GM13976 (cell line): ENCODE measurements around the gene SNCA.

Source experiments
- DNase-seq: peaks from one replicate; pipeline ENCODE4 v3.0.0; 2012; ENCODE audit warnings: low spot score
- CTCF ChIP-seq: IDR thresholded peaks from 2 replicates; pipeline ENCODE4 v1.5.1; 2012; ENCODE audit warnings: borderline replicate concordance, mild to moderate bottlenecking; ENCODE audit not compliant: insufficient read depth; ENCODE audit errors: extremely low read depth, missing control alignments, control extremely low read depth
- in situ Hi-C: fragments of 300-500 bp; cut with MboI; formaldehyde crosslinking; loops from one replicate; pipeline ENCODE4 v1.12.0; 2022; ENCODE audit warnings: low sequenced_read_pairs, mixed read lengths, inconsistent platforms; ENCODE audit not compliant: unreplicated experiment

The SNCA gene

GRCh38 chr4:89685690-89686089 is 151.3 kb downstream of the SNCA start:
- in situ Hi-C loops: no loop called here
- no peak for TF ChIP-seq CTCF
- DNase-seq: no peak

- no peak for TF ChIP-seq CTCF
- no peak for DNase-seq
- in situ Hi-C loops: no loop called here
These were observed 151.7 kb downstream of the SNCA start for GRCh38 chr4:89685277-89685676.

GRCh38 chr4:89684536-89684935 is 152.4 kb downstream of the SNCA start:
- no peak for TF ChIP-seq CTCF
- DNase-seq: no peak
- in situ Hi-C loops: no loop called here

GRCh38 chr4:89682808-89683207 is 154.2 kb downstream of the SNCA start:
- in situ Hi-C loops: no loop called here
- no peak for DNase-seq
- no peak for TF ChIP-seq CTCF

- in situ Hi-C loops: no loop called here
- no peak for DNase-seq
These were observed 155.3 kb downstream of the SNCA start for GRCh38 chr4:89681671-89682070.

GRCh38 chr4:89681219-89681618 is 155.7 kb downstream of the SNCA start:
- no peak for TF ChIP-seq CTCF
- no peak for DNase-seq
- in situ Hi-C loops: no loop called here

More at GRCh38 chr4:89681671-89682070, 155.3 kb downstream of the SNCA start:
- TF ChIP-seq CTCF: no peak

- DNase-seq: no peak
- in situ Hi-C loops: no loop called here
- no peak for TF ChIP-seq CTCF
These were observed 162.0 kb downstream of the SNCA start for GRCh38 chr4:89674876-89675459.
